Head of caudate nucleus (tissue), 42 donors: ENCODE results near the gene AKAP8L.
"Not testable (repeated sequence)": the region's sequence is repeated elsewhere in the genome, so short reads cannot be mapped to it uniquely, and the experiment has no call there.

ENCODE experiments used
- DNase-seq, 42 donors: peaks; one replicate each; pipeline versions ENCODE4 v3.0.0 to v3.0.0-alpha.2; 2020 to 2021; ENCODE audit warnings: mixed read lengths in 7 of 42
- intact Hi-C: fragments of 100-400 bp; cut with DNase I; formaldehyde crosslinking; loops from one replicate; pipeline ENCODE4 v1.15.0; 2022

Gene AKAP8L

DNA sequence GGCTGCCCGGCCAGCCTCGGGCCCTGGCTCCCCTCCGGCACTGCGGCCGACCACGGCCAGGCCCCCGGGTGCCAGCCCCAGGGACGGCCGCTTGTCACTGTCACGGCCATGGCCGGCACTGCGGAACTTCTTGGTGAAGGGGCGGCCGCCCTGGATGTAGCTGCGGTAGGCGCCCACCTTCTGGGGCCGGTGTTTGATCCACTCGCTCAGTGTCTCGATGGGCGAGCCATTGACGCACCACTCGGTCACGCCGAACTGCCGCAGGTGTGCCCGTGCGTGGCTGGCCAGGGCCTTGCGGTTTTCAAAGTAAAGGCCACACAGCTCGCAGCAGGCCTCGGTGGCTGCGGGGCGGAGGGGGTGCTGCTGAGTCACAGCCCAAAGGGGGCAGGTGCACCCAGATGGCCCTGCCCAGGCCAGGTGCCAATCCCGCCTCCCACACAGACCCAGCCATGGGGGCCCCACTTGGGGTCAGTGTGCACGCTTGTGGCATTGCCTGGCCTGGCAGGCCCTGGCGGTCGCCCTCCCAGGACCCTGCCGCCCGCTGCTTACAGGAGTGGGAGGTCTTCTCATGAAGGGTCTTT is 6.0 kb upstream of the AKAP8L start:
- intact Hi-C loops = loop anchor here (10.0 kb wide), 2 partner anchors 130 to 160 kb away; no protein-coding TSS in a partner anchor
- DNase-seq = no peak

- intact Hi-C loops = loop anchor here (10.0 kb wide), 2 partner anchors 131 to 159 kb away; no protein-coding TSS in a partner anchor
- no peak for DNase-seq
Observed at GRCh38 chr19:15424121-15424520, 5.3 kb upstream of the AKAP8L start.

DNA sequence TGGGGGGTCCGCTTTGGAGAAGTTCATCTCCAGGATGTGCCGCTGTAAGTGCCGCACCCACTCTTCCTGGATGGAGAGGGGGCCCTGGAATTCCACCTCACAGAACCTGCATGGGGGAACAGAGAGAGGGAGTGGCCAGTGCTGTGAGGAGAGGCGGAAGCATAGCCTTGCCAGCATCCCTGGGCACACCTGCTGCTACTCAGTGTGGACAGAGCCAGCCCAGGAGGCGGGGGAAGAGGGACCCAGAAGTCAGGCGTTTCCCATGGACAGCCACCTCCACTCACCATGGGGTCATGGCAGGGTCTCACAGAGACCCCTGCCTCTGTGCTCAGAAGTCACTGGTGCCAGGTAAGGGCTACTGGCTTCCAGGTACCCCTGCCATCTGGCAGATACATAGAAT is 4.3 kb upstream of the AKAP8L start:
- DNase-seq = no peak

GRCh38 chr19:15422296-15423075 is 3.7 kb upstream of the AKAP8L start:
- intact Hi-C loops = loop anchor here (10.0 kb wide), 2 partner anchors 132 to 158 kb away; no protein-coding TSS in a partner anchor
- DNase-seq = no peak

More for the DNA sequence above, 4.3 kb upstream of the AKAP8L start:
- intact Hi-C loops = loop anchor here (10.0 kb wide), 2 partner anchors 132 to 158 kb away; no protein-coding TSS in a partner anchor

- DNase-seq = peak; percentile 70 to 95 (median 86)
- intact Hi-C loops = loop anchor here (10.0 kb wide), 2 partner anchors 133 to 157 kb away; no protein-coding TSS in a partner anchor
Observed at GRCh38 chr19:15421721-15422260, 3.0 kb upstream of the AKAP8L start.

GRCh38 chr19:15421136-15421695 is 2.4 kb upstream of the AKAP8L start:
- intact Hi-C loops = loop anchor here (10.0 kb wide), 2 partner anchors 134 to 156 kb away; no protein-coding TSS in a partner anchor
- DNase-seq = no peak

GRCh38 chr19:15419413-15420025 is 731 bp upstream of the AKAP8L start:
- DNase-seq = no peak

GRCh38 chr19:15418231-15418578 is 583 bp downstream of the AKAP8L start:
- peak in 41 of 42 donors; percentile 31 to 82 (median 59) for DNase-seq
- intact Hi-C loops = loop anchor here (5.0 kb wide), 1 partner anchor 41 kb away; the partner anchor contains the start of gene AKAP8

More at GRCh38 chr19:15419413-15420025, 731 bp upstream of the AKAP8L start:
- intact Hi-C loops = loop anchor here (5.0 to 10.0 kb wide), 3 partner anchors 42 to 155 kb away; partner anchors contain the start of gene AKAP8

DNA sequence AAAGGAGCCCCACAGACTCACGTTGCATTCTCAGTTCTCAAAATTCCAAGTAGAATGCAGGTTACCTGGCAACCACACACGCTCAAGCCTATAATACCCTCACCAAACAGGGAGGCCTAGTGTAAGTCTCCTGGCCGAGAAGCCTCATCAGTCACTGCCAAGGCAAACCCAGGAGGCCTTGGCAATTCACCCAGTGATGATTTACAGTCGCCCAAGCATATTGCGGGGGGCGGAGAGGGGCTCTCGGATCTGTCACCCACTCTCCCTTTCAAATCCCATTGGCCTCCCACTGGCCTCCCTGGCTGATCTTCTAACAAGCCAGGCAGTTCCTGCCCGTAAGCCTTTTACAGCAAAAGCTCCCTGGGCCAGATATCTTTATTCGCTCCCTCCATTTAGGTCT is 1.1 kb downstream of the AKAP8L start:
- DNase-seq = peak in 1 of 42 donors; percentile 21
- intact Hi-C loops = loop anchor here (5.0 kb wide), 1 partner anchor 40 kb away; the partner anchor contains the start of gene AKAP8

GRCh38 chr19:15412832-15413231 is 6.0 kb downstream of the AKAP8L start:
- intact Hi-C loops = no loop called here
- DNase-seq = no peak

DNA sequence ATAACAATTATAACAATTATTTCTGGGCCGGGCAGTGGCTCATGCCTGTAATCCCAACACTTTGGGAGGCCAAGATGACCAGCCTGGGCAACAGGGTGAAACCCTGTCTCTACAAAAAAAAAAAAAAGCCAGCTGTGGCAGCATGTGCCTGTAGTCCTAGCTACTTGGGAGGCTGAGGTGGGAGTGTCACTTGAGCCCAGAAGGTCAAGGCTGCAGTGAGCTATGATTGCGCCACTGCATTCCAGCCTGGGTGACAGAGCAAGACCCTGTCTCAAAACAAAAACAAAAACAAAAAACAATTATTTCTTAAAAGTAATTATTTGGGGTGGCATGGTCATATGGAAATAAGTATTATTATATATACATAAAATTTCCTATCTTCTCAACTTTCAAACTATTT is 7.4 kb downstream of the AKAP8L start:
- DNase-seq, intact Hi-C loops: not testable (repeated sequence)

GRCh38 chr19:15404780-15405211 is 14.0 kb downstream of the AKAP8L start:
- intact Hi-C loops = no loop called here
- DNase-seq = peak in 5 of 42 donors; percentile 24 to 58 (median 48)

GRCh38 chr19:15404097-15404779 is 14.6 kb downstream of the AKAP8L start:
- DNase-seq = peak in 1 of 42 donors; percentile 25
- intact Hi-C loops = no loop called here

GRCh38 chr19:15403151-15403531 is 15.6 kb downstream of the AKAP8L start:
- intact Hi-C loops = no loop called here
- peak in 1 of 42 donors; percentile 26 for DNase-seq

GRCh38 chr19:15402411-15403150 is 16.2 kb downstream of the AKAP8L start:
- intact Hi-C loops = no loop called here
- DNase-seq = peak in 1 of 42 donors; percentile 37

DNA sequence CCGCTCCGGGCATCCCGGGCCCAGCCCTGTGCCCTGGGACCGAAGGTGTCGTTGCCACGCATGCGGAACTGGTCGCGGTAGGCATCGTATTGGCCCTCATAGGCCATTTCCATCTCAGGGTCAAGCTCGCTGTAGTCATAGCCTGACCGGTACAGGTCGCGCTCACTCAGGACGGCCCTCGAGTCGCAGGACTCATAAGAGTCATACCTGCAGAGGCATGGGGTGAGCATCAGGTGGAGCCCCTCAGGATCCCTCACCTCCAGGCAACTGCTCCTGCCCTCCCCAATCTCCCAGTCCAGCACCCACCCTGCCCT is 17.4 kb downstream of the AKAP8L start:
- DNase-seq = peak in 1 of 42 donors; percentile 39
- intact Hi-C loops = no loop called here

DNA sequence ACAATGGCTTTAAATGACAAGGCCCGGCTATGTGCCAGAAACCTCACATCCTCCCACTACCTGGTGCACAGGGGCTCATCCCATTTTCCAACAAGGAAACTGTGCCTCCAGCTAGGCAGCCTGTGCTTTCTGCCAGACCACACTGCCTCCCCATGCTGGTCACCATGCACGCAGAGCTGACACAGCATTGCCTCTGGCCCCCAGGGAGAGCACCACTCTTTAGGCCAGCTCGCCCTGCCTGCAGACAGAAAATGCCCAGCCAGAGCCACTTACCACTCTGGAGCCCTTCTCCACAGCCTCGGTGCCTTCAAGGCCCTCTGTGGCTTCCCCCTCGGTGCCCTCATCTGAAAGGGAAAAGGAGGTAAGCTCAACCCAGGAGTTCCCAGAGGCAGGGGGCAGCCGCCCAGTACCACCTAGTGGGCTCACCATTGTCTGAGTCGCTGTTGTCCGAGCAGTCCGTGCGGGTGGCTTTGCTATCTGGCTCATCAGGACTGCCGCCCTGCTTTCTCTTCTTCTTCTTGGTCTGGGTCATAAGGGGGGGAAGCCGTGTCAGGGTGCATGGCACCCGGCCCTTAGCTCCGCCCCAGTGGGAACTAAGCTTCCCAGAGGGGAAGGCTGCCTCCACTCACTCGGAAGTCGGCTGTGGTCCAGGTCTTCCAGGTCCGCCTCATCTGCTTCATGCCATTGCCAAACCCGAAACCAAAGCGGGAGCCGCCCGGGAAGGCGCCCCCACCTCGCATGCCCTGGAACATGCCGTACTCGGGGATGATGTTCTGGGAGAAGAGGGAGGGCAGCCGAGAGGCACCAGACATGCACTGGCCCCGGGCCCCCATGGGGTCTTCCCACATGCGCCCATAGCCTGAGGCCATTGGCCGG is 18.0 kb downstream of the AKAP8L start:
- intact Hi-C loops = no loop called here
- peak in 1 of 42 donors; percentile 15 for DNase-seq
